GM21526 (cell line): Measurements from ENCODE around the gene CD58.

Experiments used
- ATAC-seq: cut with Tn5 transposase; IDR thresholded peaks from one replicate; pipeline ENCODE4 v1.9.1; 2021; ENCODE audit warnings: moderate library complexity; ENCODE audit not compliant: unreplicated experiment, low FRiP score

CD58 gene

GRCh38 chr1:116546354-116546977, 24.4 kb downstream of the CD58 start:
- no peak for ATAC-seq

GRCh38 chr1:116545359-116545705, 25.5 kb downstream of the CD58 start:
- no peak for ATAC-seq

- no peak for ATAC-seq
Measured at GRCh38 chr1:116544588-116545358, 26.1 kb downstream of the CD58 start.

GRCh38 chr1:116540088-116540487, 30.7 kb downstream of the CD58 start:
- ATAC-seq: peak; percentile 61

GRCh38 chr1:116538544-116538943, 32.3 kb downstream of the CD58 start:
- ATAC-seq: peak; percentile 51

- no peak for ATAC-seq
Measured at GRCh38 chr1:116537898-116538297, 32.9 kb downstream of the CD58 start.

GRCh38 chr1:116537040-116537831, 33.6 kb downstream of the CD58 start:
- ATAC-seq: no peak

GRCh38 chr1:116534014-116534739, 36.6 kb downstream of the CD58 start:
- no peak for ATAC-seq

- ATAC-seq: no peak
Measured at GRCh38 chr1:116533429-116533820, 37.4 kb downstream of the CD58 start.

- ATAC-seq: no peak
Measured at GRCh38 chr1:116532671-116533428, 38.0 kb downstream of the CD58 start.

- ATAC-seq: no peak
Measured at GRCh38 chr1:116531917-116532316, 38.9 kb downstream of the CD58 start.

GRCh38 chr1:116529681-116530080, 41.1 kb downstream of the CD58 start:
- no peak for ATAC-seq

- ATAC-seq: no peak
Measured at GRCh38 chr1:116529199-116529631, 41.6 kb downstream of the CD58 start.

- ATAC-seq: no peak
Measured at GRCh38 chr1:116528329-116529083, 42.3 kb downstream of the CD58 start.

- ATAC-seq: no peak
Measured at GRCh38 chr1:116525440-116525839, 45.4 kb downstream of the CD58 start.

GRCh38 chr1:116521186-116521585, 49.6 kb downstream of the CD58 start:
- no peak for ATAC-seq

- no peak for ATAC-seq
Measured at GRCh38 chr1:116518400-116518799, 52.4 kb downstream of the CD58 start.

GRCh38 chr1:116516631-116517030, 54.2 kb downstream of the CD58 start:
- no peak for ATAC-seq

GRCh38 chr1:116515702-116516101, 55.1 kb downstream of the CD58 start:
- ATAC-seq: no peak
